Smooth muscle cell of trachea (primary cell): ENCODE results near the gene SRPK2. TPM values are rescaled to one million over a fixed set of nuclear protein-coding genes. Genes with fewer than 3 reads are reported as not detected.

Experiments used
- total RNA-seq: library from RNA; depleted of rRNA; stranded (reverse); fragments of >200 nt; gene quantifications from 2 replicates; pipeline ENCODE4 v1.2.1, GENCODE V29; 2014

The SRPK2 gene
- total RNA-seq, result 53.8 and 57.4 TPM in 2 replicates

DNA sequence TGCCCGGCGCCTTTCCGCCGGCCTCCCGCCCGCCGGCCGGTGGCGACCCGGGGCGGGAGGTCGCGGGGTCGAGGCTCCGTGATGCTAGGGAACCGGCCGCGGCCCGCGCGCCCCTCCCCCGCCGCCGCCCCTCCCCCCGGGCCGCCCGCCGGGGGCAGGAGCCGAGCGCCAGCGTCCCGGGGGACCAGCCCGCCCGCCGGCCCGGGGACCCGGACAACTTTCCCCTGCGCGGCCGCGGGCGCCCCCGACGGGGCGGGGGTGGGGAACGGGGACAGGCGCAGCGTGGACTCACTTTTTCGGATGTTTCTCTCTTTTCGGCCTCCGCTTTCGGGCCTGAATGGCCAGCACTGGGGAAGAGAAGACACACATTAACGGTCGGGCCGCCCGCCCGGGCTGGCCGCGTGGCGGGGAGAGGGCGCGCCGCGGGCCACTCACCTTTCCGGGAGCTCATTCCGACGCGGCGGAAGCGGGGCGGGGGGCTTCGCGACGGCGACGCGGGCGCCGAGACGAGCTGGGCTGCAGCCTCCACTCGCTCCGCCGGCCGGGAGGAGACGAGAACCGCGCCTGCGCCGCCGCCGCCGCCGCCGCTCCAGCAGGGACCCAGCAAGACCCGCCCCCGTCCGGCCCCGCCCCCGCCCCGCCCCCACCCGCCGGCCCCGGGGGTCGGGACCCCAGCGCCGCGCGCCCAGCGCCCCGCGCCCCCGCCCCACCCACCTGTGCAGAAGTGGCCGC is at the start of gene SRPK2:
SRPK2 (minus strand) TSS at position 566 of the 732 bp plus-strand sequence.

Other genes with a start within 250 kb of the SRPK2 start
- 10.9 and 20.4 TPM in 2 replicates for gene PUS7, start 133.3 kb upstream of the SRPK2 start, total RNA-seq
- 19.7 and 24.7 TPM in 2 replicates for gene RINT1, start 143.3 kb upstream of the SRPK2 start, total RNA-seq
- not detected in 2 replicates for gene EFCAB10, start 192.6 kb upstream of the SRPK2 start, total RNA-seq